Cardiac fibroblast (primary cell): ENCODE data around the gene DEAF1.
A peak's percentile ranks its signal among the peaks of the same experiment; 100 is the strongest.

ENCODE experiments used
- DNase-seq, 2 donors: peaks; one replicate each; pipeline versions ENCODE4 v3.0.0 to v3.0.0-alpha.2; 2010; ENCODE audit warnings: low read depth in 2 of 2
- H3K4me3 ChIP-seq, 2 donors: replicated peaks in 1 of 2; 1 replicate in 1 of 2; 2 replicates in 1 of 2; pipeline ENCODE4 v1.5.1; 2011; ENCODE audit warnings: low read depth in 2 of 2, low read length in 2 of 2, mild to moderate bottlenecking in 2 of 2, moderate library complexity in 1 of 2
- CTCF ChIP-seq: IDR thresholded peaks from one replicate; pipeline ENCODE4 v1.5.1; 2011; ENCODE audit warnings: low read depth, mild to moderate bottlenecking, low read length, inconsistent platforms

Gene DEAF1

GRCh38 chr11:678297-678696, 16.7 kb downstream of the DEAF1 start:
- no peak for TF ChIP-seq CTCF

GRCh38 chr11:674406-674805, 20.6 kb downstream of the DEAF1 start:
- H3K4me3 ChIP-seq, result no peak overlapping the region
- no peak for DNase-seq
- TF ChIP-seq CTCF, result no peak

More at GRCh38 chr11:678297-678696, 16.7 kb downstream of the DEAF1 start:
- no peak overlapping the region for H3K4me3 ChIP-seq
- no peak for DNase-seq

GRCh38 chr11:673866-674265, 21.2 kb downstream of the DEAF1 start:
- DNase-seq, result no peak
- no peak overlapping the region for H3K4me3 ChIP-seq
- TF ChIP-seq CTCF, result no peak

- no peak for TF ChIP-seq CTCF
- DNase-seq, result peak; percentile 40 to 43
- H3K4me3 ChIP-seq, result no peak overlapping the region
Observed at GRCh38 chr11:665704-666281, 29.2 kb downstream of the DEAF1 start.

- TF ChIP-seq CTCF, result no peak
- H3K4me3 ChIP-seq, result no peak overlapping the region
- DNase-seq, result peak in 1 of 2 donors; percentile 28
Observed at GRCh38 chr11:665062-665703, 29.8 kb downstream of the DEAF1 start.

- DNase-seq, result peak; percentile 68 to 74
- peak; percentile 77 for TF ChIP-seq CTCF
- no peak overlapping the region for H3K4me3 ChIP-seq
Observed at GRCh38 chr11:662689-663274, 32.2 kb downstream of the DEAF1 start.
